Retinal pigment epithelial cell (primary cell): ENCODE results near the gene LHFPL5.

Source experiments
- DNase-seq: peaks from one replicate; pipeline ENCODE4 v3.0.0-alpha.2; 2010; ENCODE audit warnings: low read depth
- H3K4me3 ChIP-seq: 2 replicates; pipeline ENCODE4 v1.5.1; 2011; ENCODE audit warnings: mild to moderate bottlenecking, low read length, control low read depth, moderate library complexity
- CTCF ChIP-seq: conservative IDR thresholded peaks from 2 replicates; pipeline ENCODE4 v1.5.1; 2011; ENCODE audit warnings: low read depth, low read length, control low read depth, inconsistent platforms

Gene LHFPL5

GRCh38 chr6:35775031-35775430 lies 30.1 kb upstream of the LHFPL5 start:
- no peak for DNase-seq
- no peak for TF ChIP-seq CTCF
- H3K4me3 ChIP-seq: no peak overlapping the region

- no peak for TF ChIP-seq CTCF
- H3K4me3 ChIP-seq: peak within 1 kb of the TSS; percentile 39
- DNase-seq: no peak
Measured at GRCh38 chr6:35776364-35777215, 28.6 kb upstream of the LHFPL5 start, which contains the start of gene CLPSL2. TSS of gene CLPSL2 (plus strand) at chr6:35776598. CDS start at chr6:35776619, 21 bp downstream.

- H3K4me3 ChIP-seq: no peak overlapping the region
- TF ChIP-seq CTCF: no peak
Measured at GRCh38 chr6:35777356-35778102, 27.6 kb upstream of the LHFPL5 start.

GRCh38 chr6:35778437-35778836 lies 26.7 kb upstream of the LHFPL5 start:
- no peak for TF ChIP-seq CTCF
- H3K4me3 ChIP-seq: no peak overlapping the region
- DNase-seq: no peak

More at GRCh38 chr6:35777356-35778102, 27.6 kb upstream of the LHFPL5 start:
- no peak for DNase-seq

- no peak for TF ChIP-seq CTCF
- no peak for DNase-seq
Measured at GRCh38 chr6:35780719-35781118, 24.4 kb upstream of the LHFPL5 start, which contains the start of gene CLPSL1. TSS of gene CLPSL1 (plus strand) at chr6:35781019. CDS start at chr6:35781111, 92 bp downstream.

GRCh38 chr6:35781290-35781689 lies 23.9 kb upstream of the LHFPL5 start:
- no peak overlapping the region for H3K4me3 ChIP-seq
- no peak for TF ChIP-seq CTCF
- no peak for DNase-seq

More at GRCh38 chr6:35780719-35781118, 24.4 kb upstream of the LHFPL5 start, which contains the start of gene CLPSL1:
- H3K4me3 ChIP-seq: no peak within 1 kb of the TSS
